IMR-90 (cell line): ENCODE results near the gene PEX11A. TPM values are rescaled to one million over a fixed set of nuclear protein-coding genes. Genes with fewer than 3 reads are reported as not detected.

ENCODE experiments used
- ATAC-seq: fragments of 200-7000 bp; cut with Tn5 transposase; 2 replicates; pipeline ENCODE4 v1.9.1; 2020; ENCODE audit warnings: low read depth, mild to moderate bottlenecking, moderate library complexity
- BruUV-seq: library from RNA; stranded (reverse); fragments of 400-500 nt; replicated peaks from 2 replicates; lab custom pipeline; 2021; lab: Mats Ljungman, UMichigan
- CTCF ChIA-PET: fragments of 300-600 bp; formaldehyde crosslinking; extraction: SDS; loops from one replicate; lab custom pipeline; 2021; ENCODE audit warnings: antibody characterized with exemption; lab: Yijun Ruan, JAX
- POLR2A ChIA-PET: fragments of 300-600 bp; sonication (Branson Sonifier 250); formaldehyde crosslinking; loops from one replicate; lab custom pipeline; 2022; ENCODE audit warnings: antibody characterized with exemption; ENCODE audit not compliant: unreplicated experiment; lab: Charles Lee
- DNase-seq: peaks from one replicate; pipeline ENCODE4 v3.0.0; 2013
- H2AFZ ChIP-seq: replicated peaks from 2 replicates; pipeline ENCODE3; 2013; ENCODE audit warnings: low read length, mild to moderate bottlenecking; ENCODE audit not compliant: poor library complexity
- H2AK5ac ChIP-seq: 2 replicates; pipeline ENCODE4 v1.6.1; 2013; ENCODE audit warnings: low read depth, low read length, inconsistent platforms
- H2AK9ac ChIP-seq: replicated peaks from 2 replicates; pipeline ENCODE3; 2013; ENCODE audit warnings: mild to moderate bottlenecking, low read depth, low read length, moderate library complexity; ENCODE audit not compliant: poor library complexity
- H2BK120ac ChIP-seq: 2 replicates; pipeline ENCODE4 v1.6.1; 2013; ENCODE audit warnings: low read depth, low read length, inconsistent platforms
- H2BK15ac ChIP-seq: 3 replicates; pipeline ENCODE4 v1.6.1; 2013; ENCODE audit warnings: low read depth, low read length, inconsistent platforms
- H2BK20ac ChIP-seq: 2 replicates; pipeline ENCODE4 v1.6.1; 2013; ENCODE audit warnings: low read depth, mild to moderate bottlenecking, inconsistent platforms, low read length, moderate library complexity
- H2BK5ac ChIP-seq: 2 replicates; pipeline ENCODE4 v1.6.1; 2013; ENCODE audit warnings: mild to moderate bottlenecking, low read depth, low read length, inconsistent platforms; ENCODE audit not compliant: poor library complexity, severe bottlenecking
- H3K14ac ChIP-seq: replicated peaks from 2 replicates; pipeline ENCODE4 v1.6.1; 2013; ENCODE audit warnings: low read depth, low read length, inconsistent platforms
- H3K18ac ChIP-seq: 2 replicates; pipeline ENCODE4 v1.6.1; 2013; ENCODE audit warnings: low read depth, low read length, control low read depth
- H3K23ac ChIP-seq: 2 replicates; pipeline ENCODE4 v1.6.1; 2013; ENCODE audit warnings: low read depth, low read length, inconsistent platforms
- H3K27ac ChIP-seq: 2 replicates; pipeline ENCODE4 v1.5.1; 2013; ENCODE audit warnings: mild to moderate bottlenecking, control low read depth, low read length; ENCODE audit not compliant: insufficient read depth
- H3K27me3 ChIP-seq: 2 replicates; pipeline ENCODE4 v1.6.1; 2013; ENCODE audit warnings: low read length; ENCODE audit not compliant: control insufficient read depth, insufficient read depth
- H3K36me3 ChIP-seq: 2 replicates; pipeline ENCODE4 v1.6.1; 2013; ENCODE audit warnings: low read length, mixed read lengths; ENCODE audit not compliant: control insufficient read depth, insufficient read depth
- H3K4ac ChIP-seq: 2 replicates; pipeline ENCODE4 v1.6.1; 2013; ENCODE audit warnings: low read depth, low read length, inconsistent platforms
- H3K4me1 ChIP-seq: 2 replicates; pipeline ENCODE4 v1.6.1; 2013; ENCODE audit warnings: low read length, mixed read lengths; ENCODE audit not compliant: control insufficient read depth, insufficient read depth
- H3K4me2 ChIP-seq: 2 replicates; pipeline ENCODE4 v1.6.1; 2013; ENCODE audit warnings: low read depth, mild to moderate bottlenecking, control low read depth, low read length, moderate library complexity
- H3K4me3 ChIP-seq: 2 replicates; pipeline ENCODE4 v1.5.1; 2013; ENCODE audit warnings: low read depth, mild to moderate bottlenecking, control low read depth, low read length, moderate library complexity; ENCODE audit not compliant: insufficient read depth
- H3K56ac ChIP-seq: 2 replicates; pipeline ENCODE4 v1.6.1; 2013; ENCODE audit warnings: low read length, inconsistent platforms; ENCODE audit not compliant: insufficient read depth; ENCODE audit errors: extremely low read depth
- H3K79me1 ChIP-seq, 2 experiments: 2 replicates each; pipeline ENCODE4 v1.6.1; 2013; ENCODE audit warnings: low read length in 2 of 2, inconsistent platforms in 1 of 2, low read depth in 1 of 2
- H3K9ac ChIP-seq: 2 replicates; pipeline ENCODE4 v1.6.1; 2013; ENCODE audit warnings: low read depth, low read length, control low read depth
- H3K9me1 ChIP-seq: 2 replicates; pipeline ENCODE4 v1.6.1; 2013; ENCODE audit warnings: low read length, inconsistent platforms; ENCODE audit not compliant: insufficient read depth
- H3K9me3 ChIP-seq: 2 replicates; pipeline ENCODE4 v1.6.1; 2013; ENCODE audit warnings: low read length; ENCODE audit not compliant: control insufficient read depth, insufficient read depth
- H4K20me1 ChIP-seq: 2 replicates; pipeline ENCODE4 v1.6.1; 2013; ENCODE audit warnings: low read length, inconsistent platforms; ENCODE audit not compliant: insufficient read depth
- H4K5ac ChIP-seq: 2 replicates; pipeline ENCODE4 v1.6.1; 2013; ENCODE audit warnings: mild to moderate bottlenecking, low read depth, low read length, control low read depth
- H4K8ac ChIP-seq, 2 experiments: 2 replicates each; pipeline ENCODE4 v1.6.1; 2013; ENCODE audit warnings: low read depth in 2 of 2, low read length in 2 of 2, control low read depth in 1 of 2, inconsistent platforms in 1 of 2
- H4K91ac ChIP-seq: 2 replicates; pipeline ENCODE4 v1.6.1; 2013; ENCODE audit warnings: low read depth, low read length, inconsistent platforms; ENCODE audit not compliant: insufficient read depth
- BHLHE40 ChIP-seq: fragments of 150-350 bp; IDR thresholded peaks from 2 replicates; pipeline ENCODE4 v1.6.1; 2016; ENCODE audit warnings: mild to moderate bottlenecking, low read depth, low read length
- CEBPB ChIP-seq: IDR thresholded peaks from 2 replicates; pipeline ENCODE4 v1.6.1; 2012; ENCODE audit warnings: low read depth, low read length, improper control_type of control experiment
- CHD1 ChIP-seq: IDR thresholded peaks from 2 replicates; pipeline ENCODE4 v1.6.1; 2012; ENCODE audit warnings: low read depth, low read length, improper control_type of control experiment
- CTCF ChIP-seq: conservative IDR thresholded peaks from 2 replicates; pipeline ENCODE4 v1.5.1; 2012; ENCODE audit warnings: mild to moderate bottlenecking, low read depth, low read length, improper control_type of control experiment
- ELK1 ChIP-seq: fragments of 150-350 bp; IDR thresholded peaks from 2 replicates; pipeline ENCODE4 v1.6.1; 2016; ENCODE audit warnings: low read depth, mild to moderate bottlenecking, low read length, moderate library complexity, borderline replicate concordance
- FOS ChIP-seq: fragments of 150-350 bp; IDR thresholded peaks from 2 replicates; pipeline ENCODE4 v1.6.1; 2016; ENCODE audit warnings: low read depth, low read length
- MAFK ChIP-seq: IDR thresholded peaks from 2 replicates; pipeline ENCODE4 v1.6.1; 2012; ENCODE audit warnings: low read depth, low read length, improper control_type of control experiment
- MAZ ChIP-seq: IDR thresholded peaks from 2 replicates; pipeline ENCODE4 v1.6.1; 2012; ENCODE audit warnings: low read depth, mild to moderate bottlenecking, low read length, improper control_type of control experiment, moderate library complexity, borderline replicate concordance
- MXI1 ChIP-seq: IDR thresholded peaks from 2 replicates; pipeline ENCODE4 v1.6.1; 2012; ENCODE audit warnings: low read depth, mild to moderate bottlenecking, low read length, moderate library complexity, borderline replicate concordance
- NFE2L2 ChIP-seq: fragments of 150-350 bp; IDR thresholded peaks from 2 replicates; pipeline ENCODE4 v1.6.1; 2016; ENCODE audit warnings: low read depth, mild to moderate bottlenecking, low read length
- POLR2A ChIP-seq: IDR thresholded peaks from 2 replicates; pipeline ENCODE4 v1.6.1; 2012; ENCODE audit warnings: mild to moderate bottlenecking, low read depth, low read length
- RAD21 ChIP-seq: IDR thresholded peaks from 2 replicates; pipeline ENCODE4 v1.6.1; 2012; ENCODE audit warnings: low read length, improper control_type of control experiment
- RCOR1 ChIP-seq: IDR thresholded peaks from 2 replicates; pipeline ENCODE4 v1.6.1; 2012; ENCODE audit warnings: mild to moderate bottlenecking, low read length, improper control_type of control experiment; ENCODE audit not compliant: insufficient replicate concordance
- RFX5 ChIP-seq: IDR thresholded peaks from 2 replicates; pipeline ENCODE4 v1.8.0; 2012; ENCODE audit warnings: low read depth, mild to moderate bottlenecking, low read length, moderate library complexity
- SMC3 ChIP-seq: fragments of 150-350 bp; IDR thresholded peaks from 2 replicates; pipeline ENCODE4 v1.6.1; 2016; ENCODE audit warnings: low read depth, mild to moderate bottlenecking, antibody characterized with exemption, low read length, moderate library complexity
- WGBS, 2 experiments: methylation state at CpG; one replicate each; pipeline versions ENCODE4 v1.1.5 to v1.1.7; 2013; ENCODE audit warnings: missing lambda C conversion rate in 2 of 2; ENCODE audit not compliant: insufficient read length in 1 of 2; ENCODE audit errors: extremely low coverage in 2 of 2; 5-methylcytosine and 5-hydroxymethylcytosine counted together
- dilution Hi-C: fragments of 300-500 bp; cut with HindIII; formaldehyde crosslinking; loops from one replicate; pipeline ENCODE4 v1.14.3; 2018; ENCODE audit warnings: low sequenced_read_pairs; ENCODE audit not compliant: unreplicated experiment
- in situ Hi-C: fragments of 300-500 bp; cut with MboI; formaldehyde crosslinking; loops from 3 replicates; pipeline ENCODE4 v1.14.3; 2019; ENCODE audit warnings: low sequenced_read_pairs, inconsistent platforms, mixed read lengths
- intact Hi-C: fragments of 100-400 bp; cut with micrococcal nuclease; formaldehyde crosslinking; loops from 2 replicates; pipeline ENCODE4 v1.10.0; 2022
- polyA plus RNA-seq, 3 experiments: library from polyadenylated mRNA; depleted of rRNA; stranded (reverse); fragments of >200 nt; gene quantifications; 2 replicates each; pipeline ENCODE4 v1.2.3, GENCODE V29; 2012; ENCODE audit warnings: low replicate concordance in 1 of 3
- total RNA-seq: library from RNA; depleted of rRNA; stranded (reverse); fragments of >200 nt; gene quantifications from 2 replicates; pipeline ENCODE4 v1.2.3, GENCODE V29; 2012
- TF ChIP-seq, protein P1 (sequence below): fragments of 150-350 bp; IDR thresholded peaks from 2 replicates; pipeline ENCODE4 v1.6.1; 2017; ENCODE audit warnings: mild to moderate bottlenecking, antibody characterized with exemption, low read length, low read depth

The PEX11A gene
- total and polyA plus RNA-seq, 2 of the 4 experiments (the other 2 are of a cell fraction): 4.2 to 10.2 TPM

DNA sequence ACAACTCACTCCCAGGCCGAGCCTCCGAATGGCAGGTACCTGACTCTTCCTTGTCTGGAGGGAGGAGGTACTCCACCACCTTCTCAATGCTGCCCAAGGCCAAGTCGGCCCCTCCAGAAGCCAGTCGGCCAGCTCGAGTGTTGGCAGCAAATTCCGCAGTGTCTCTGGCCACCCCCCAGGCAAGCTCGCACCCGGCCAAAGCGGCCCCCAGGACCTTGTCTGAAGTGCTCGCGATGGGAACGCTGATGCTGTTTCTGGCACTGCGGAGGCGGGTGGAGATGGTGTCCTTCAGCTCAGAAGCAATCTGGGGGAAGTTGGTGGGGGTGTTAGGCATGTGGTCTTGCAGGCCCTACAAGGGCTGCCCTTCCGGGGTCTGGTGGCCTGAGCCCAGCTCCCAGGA, 20.6 kb downstream of the PEX11A start:
- ChIA-PET CTCF (no interaction called here), POLR2A (no interaction called here)
- Histone ChIP-seq H3K56ac (no peak overlapping the region), H2BK15ac (no peak overlapping the region), H2BK20ac (no peak overlapping the region), H3K4ac (no peak overlapping the region), H2AK5ac (no peak overlapping the region), H3K36me3 (no peaks in the 10 kb centered on the region), H3K4me3 (no peak overlapping the region), H2AFZ (no peak overlapping the region), H4K20me1 (no peaks in the 10 kb centered on the region), H2BK120ac (no peak overlapping the region), H2BK5ac (no peak overlapping the region), H3K27ac (no peak overlapping the region), H4K91ac (no peak overlapping the region), H2AK9ac (no peak overlapping the region), H3K79me1 (no peaks in the 10 kb centered on the region), H3K23ac (no peak overlapping the region), H3K18ac (no peak overlapping the region), H4K8ac (no peak overlapping the region), H3K9me3 (no peaks in the 10 kb centered on the region), H3K27me3 (no peaks in the 10 kb centered on the region), H4K5ac (no peak overlapping the region), H3K9ac (no peak overlapping the region), H3K4me1 (peaks cover 2% of the 10 kb centered on the region), H3K4me2 (no peak overlapping the region), H3K9me1 (peaks cover 3% of the 10 kb centered on the region; the same call in 1 of the 2 replicates), H3K14ac (no peak overlapping the region)
- in situ Hi-C loops: no loop called here
- ATAC-seq: no peak
- no peak for TF ChIP-seq FOS
- TF ChIP-seq NFE2L2: no peak
- no peak for TF ChIP-seq ELK1
- TF ChIP-seq MAFK: no peak
- no peak for TF ChIP-seq BHLHE40
- TF ChIP-seq MXI1: no peak
- TF ChIP-seq RFX5: no peak
- TF ChIP-seq SMC3: no peak
- TF ChIP-seq CEBPB: no peak
- TF ChIP-seq, protein P1, sequence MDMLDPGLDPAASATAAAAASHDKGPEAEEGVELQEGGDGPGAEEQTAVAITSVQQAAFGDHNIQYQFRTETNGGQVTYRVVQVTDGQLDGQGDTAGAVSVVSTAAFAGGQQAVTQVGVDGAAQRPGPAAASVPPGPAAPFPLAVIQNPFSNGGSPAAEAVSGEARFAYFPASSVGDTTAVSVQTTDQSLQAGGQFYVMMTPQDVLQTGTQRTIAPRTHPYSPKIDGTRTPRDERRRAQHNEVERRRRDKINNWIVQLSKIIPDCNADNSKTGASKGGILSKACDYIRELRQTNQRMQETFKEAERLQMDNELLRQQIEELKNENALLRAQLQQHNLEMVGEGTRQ: no peak
- no peak for TF ChIP-seq POLR2A
- no peak for TF ChIP-seq CTCF
- no peak for TF ChIP-seq RCOR1
- no peak for TF ChIP-seq RAD21
- no peak for TF ChIP-seq CHD1
- TF ChIP-seq MAZ: no peak
- dilution Hi-C loops: no loop called here
- intact Hi-C loops: no loop called here
- BruUV-seq: no TSS peak
- 93% methylated on average over 10 of the region's 15 CpGs; no CpG with 5 or more reads in 1 of the 2 experiments for WGBS, 2 experiments
- DNase-seq: no peak
